Endothelial cell of umbilical vein (primary cell): ENCODE data around the gene IFI35.

Experiments used
- EZH2 ChIP-seq: IDR thresholded peaks from 2 replicates; pipeline ENCODE4 v1.6.1; 2012; ENCODE audit warnings: borderline replicate concordance, low read depth, mild to moderate bottlenecking, moderate library complexity, low read length, inconsistent platforms; ENCODE audit not compliant: severe bottlenecking
- POLR2A ChIP-seq: IDR thresholded peaks from 2 replicates; pipeline ENCODE4 v1.6.1; 2012; ENCODE audit warnings: low read depth, mild to moderate bottlenecking, control low read depth, low read length
- POLR2AphosphoS5 ChIP-seq: IDR thresholded peaks from 2 replicates; pipeline ENCODE4 v1.6.1; 2012; ENCODE audit warnings: low read depth, mild to moderate bottlenecking, control low read depth, low read length, moderate library complexity; ENCODE audit not compliant: insufficient read depth
- TF ChIP-seq, protein P1 (sequence below), 2 donors: IDR thresholded peaks; 1 replicate in 1 of 2; 2 replicates in 1 of 2; pipeline ENCODE4 v1.5.1; 2011; ENCODE audit warnings: low read length in 2 of 2, mild to moderate bottlenecking in 2 of 2, moderate library complexity in 2 of 2, control low read depth in 1 of 2, inconsistent platforms in 1 of 2, low read depth in 1 of 2; ENCODE audit not compliant: insufficient read depth in 1 of 2; ENCODE audit errors: extremely low read depth in 1 of 2

DNA sequence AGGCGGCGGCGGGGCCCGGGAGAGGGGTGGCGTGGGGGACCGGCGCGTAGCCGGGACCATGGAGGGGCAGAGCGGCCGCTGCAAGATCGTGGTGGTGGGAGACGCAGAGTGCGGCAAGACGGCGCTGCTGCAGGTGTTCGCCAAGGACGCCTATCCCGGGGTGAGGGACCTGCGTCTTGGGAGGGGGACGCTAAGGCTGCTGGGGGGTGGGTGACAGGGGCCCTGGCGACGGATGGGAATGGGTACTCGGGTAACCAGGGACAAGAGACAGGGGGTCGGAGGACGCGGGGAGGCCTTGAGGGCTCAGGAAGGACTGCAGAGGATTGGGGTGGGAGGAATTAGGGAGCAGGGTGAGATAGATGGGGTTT is 18.7 kb downstream of the IFI35 start:
- TF ChIP-seq POLR2A: no peak
- no peak for TF ChIP-seq EZH2
- TF ChIP-seq, protein P1, sequence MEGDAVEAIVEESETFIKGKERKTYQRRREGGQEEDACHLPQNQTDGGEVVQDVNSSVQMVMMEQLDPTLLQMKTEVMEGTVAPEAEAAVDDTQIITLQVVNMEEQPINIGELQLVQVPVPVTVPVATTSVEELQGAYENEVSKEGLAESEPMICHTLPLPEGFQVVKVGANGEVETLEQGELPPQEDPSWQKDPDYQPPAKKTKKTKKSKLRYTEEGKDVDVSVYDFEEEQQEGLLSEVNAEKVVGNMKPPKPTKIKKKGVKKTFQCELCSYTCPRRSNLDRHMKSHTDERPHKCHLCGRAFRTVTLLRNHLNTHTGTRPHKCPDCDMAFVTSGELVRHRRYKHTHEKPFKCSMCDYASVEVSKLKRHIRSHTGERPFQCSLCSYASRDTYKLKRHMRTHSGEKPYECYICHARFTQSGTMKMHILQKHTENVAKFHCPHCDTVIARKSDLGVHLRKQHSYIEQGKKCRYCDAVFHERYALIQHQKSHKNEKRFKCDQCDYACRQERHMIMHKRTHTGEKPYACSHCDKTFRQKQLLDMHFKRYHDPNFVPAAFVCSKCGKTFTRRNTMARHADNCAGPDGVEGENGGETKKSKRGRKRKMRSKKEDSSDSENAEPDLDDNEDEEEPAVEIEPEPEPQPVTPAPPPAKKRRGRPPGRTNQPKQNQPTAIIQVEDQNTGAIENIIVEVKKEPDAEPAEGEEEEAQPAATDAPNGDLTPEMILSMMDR (IDR thresholded peaks at IDR 0.05; ENCODE audit: extremely low read depth in 1 of 2, insufficient read depth in 1 of 2, low read depth in 1 of 2, low read length in 2 of 2): no peak
- TF ChIP-seq POLR2AphosphoS5: no peak
